ENCODE data around the gene S1PR1. TPM values are rescaled to one million over a fixed set of nuclear protein-coding genes. Genes with fewer than 3 reads are reported as not detected.

S1PR1 gene
- total RNA-seq, 1 donor from 2014 or later, result 18.3 TPM

GRCh38 chr1:101235696-101236515, 913 bp upstream of the S1PR1 start:
- TF ChIP-seq CTCF (conservative IDR thresholded peaks at IDR 0.05), result no peak
- DNase-seq (ENCODE audit: extremely low spot score, unreplicated experiment), result peak; percentile 73
- Mint-ChIP-seq H3K4me3 (peak overlapping the region; percentile 91), H3K27me3 (peaks cover 76% of the 10 kb centered on the region), H3K27ac (peak overlapping the region; percentile 23), H3K9me3 (no peaks in the 10 kb centered on the region), H3K4me1 (ENCODE audit: unreplicated experiment) (peaks cover 20% of the 10 kb centered on the region), H3K36me3 (peaks cover 4% of the 10 kb centered on the region)

- H3K36me3 Mint-ChIP-seq, result peaks cover 4% of the 10 kb centered on the region
- H3K9me3 Mint-ChIP-seq, result no peaks in the 10 kb centered on the region
- H3K27me3 Mint-ChIP-seq, result peaks cover 66% of the 10 kb centered on the region
- peak overlapping the region; percentile 23 for H3K27ac Mint-ChIP-seq
- TF ChIP-seq CTCF (conservative IDR thresholded peaks at IDR 0.05), result no peak
- peaks cover 20% of the 10 kb centered on the region for H3K4me1 Mint-ChIP-seq (ENCODE audit: unreplicated experiment)
- no peak for DNase-seq (ENCODE audit: extremely low spot score, unreplicated experiment)
- peak overlapping the region; percentile 91 for H3K4me3 Mint-ChIP-seq
These were observed 514 bp downstream of the S1PR1 start for GRCh38 chr1:101237229-101237837.

- peaks cover 20% of the 10 kb centered on the region for H3K4me1 Mint-ChIP-seq (ENCODE audit: unreplicated experiment)
- H3K36me3 Mint-ChIP-seq, result peaks cover 4% of the 10 kb centered on the region
- H3K4me3 Mint-ChIP-seq, result peak overlapping the region; percentile 86
- TF ChIP-seq CTCF (conservative IDR thresholded peaks at IDR 0.05), result no peak
- no peaks in the 10 kb centered on the region for H3K9me3 Mint-ChIP-seq
- peaks cover 61% of the 10 kb centered on the region for H3K27me3 Mint-ChIP-seq
- no peak overlapping the region for H3K27ac Mint-ChIP-seq
- no peak for DNase-seq (ENCODE audit: extremely low spot score, unreplicated experiment)
These were observed 1.3 kb downstream of the S1PR1 start for GRCh38 chr1:101238031-101238628.

- peak overlapping the region; percentile 36 for H3K27ac Mint-ChIP-seq
- H3K36me3 Mint-ChIP-seq, result peaks cover 4% of the 10 kb centered on the region
- H3K9me3 Mint-ChIP-seq, result no peaks in the 10 kb centered on the region
- H3K4me3 Mint-ChIP-seq, result peak overlapping the region; percentile 86
- H3K4me1 Mint-ChIP-seq (ENCODE audit: unreplicated experiment), result peaks cover 20% of the 10 kb centered on the region
- H3K27me3 Mint-ChIP-seq, result peaks cover 57% of the 10 kb centered on the region
- peak; percentile 82 for DNase-seq (ENCODE audit: extremely low spot score, unreplicated experiment)
- peak; percentile 93 for TF ChIP-seq CTCF (conservative IDR thresholded peaks at IDR 0.05)
These were observed 1.9 kb downstream of the S1PR1 start for GRCh38 chr1:101238681-101239094.

GRCh38 chr1:101239095-101240040, 2.5 kb downstream of the S1PR1 start:
- H3K9me3 Mint-ChIP-seq, result no peaks in the 10 kb centered on the region
- no peak overlapping the region for H3K27ac Mint-ChIP-seq

More at GRCh38 chr1:101239095-101240040, 2.5 kb downstream of the S1PR1 start:
- peak; percentile 25 for TF ChIP-seq CTCF (conservative IDR thresholded peaks at IDR 0.05)
- peaks cover 4% of the 10 kb centered on the region for H3K36me3 Mint-ChIP-seq
- H3K4me1 Mint-ChIP-seq (ENCODE audit: unreplicated experiment), result peaks cover 20% of the 10 kb centered on the region
- peak overlapping the region; percentile 17 for H3K4me3 Mint-ChIP-seq
- peaks cover 52% of the 10 kb centered on the region for H3K27me3 Mint-ChIP-seq
- DNase-seq (ENCODE audit: extremely low spot score, unreplicated experiment), result no peak

Data from type B pancreatic cell (in vitro differentiated cells).